HG02938 (cell line): Measurements from ENCODE around the gene MAGOH.
"Not testable (repeated sequence)": the region's sequence is repeated elsewhere in the genome, so short reads cannot be mapped to it uniquely, and the experiment has no call there.

ENCODE experiments used
- ATAC-seq: cut with Tn5 transposase; IDR thresholded peaks from one replicate; pipeline ENCODE4 v1.9.1; 2021; ENCODE audit warnings: mild to moderate bottlenecking, moderate library complexity; ENCODE audit not compliant: unreplicated experiment

Gene MAGOH

DNA sequence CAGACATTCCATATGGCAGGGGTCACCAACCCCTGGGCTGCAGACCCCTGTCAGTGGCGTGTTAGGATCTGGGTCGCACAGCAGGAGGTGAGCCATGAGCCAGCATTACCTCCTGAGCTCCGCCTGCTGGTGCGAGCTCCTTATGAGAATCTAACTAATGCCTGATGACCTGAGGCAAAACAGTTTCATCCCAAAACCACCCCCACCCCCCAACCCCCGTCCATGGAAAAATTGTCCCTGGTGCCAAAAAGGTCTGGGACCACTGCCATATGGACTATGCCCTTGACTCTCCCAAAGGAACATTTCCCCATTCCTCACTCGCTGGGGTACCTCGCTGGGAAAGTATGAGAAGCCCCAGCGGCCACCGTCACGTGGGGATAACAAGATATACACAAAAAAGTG, 48.1 kb downstream of the MAGOH start:
- no peak for ATAC-seq

DNA sequence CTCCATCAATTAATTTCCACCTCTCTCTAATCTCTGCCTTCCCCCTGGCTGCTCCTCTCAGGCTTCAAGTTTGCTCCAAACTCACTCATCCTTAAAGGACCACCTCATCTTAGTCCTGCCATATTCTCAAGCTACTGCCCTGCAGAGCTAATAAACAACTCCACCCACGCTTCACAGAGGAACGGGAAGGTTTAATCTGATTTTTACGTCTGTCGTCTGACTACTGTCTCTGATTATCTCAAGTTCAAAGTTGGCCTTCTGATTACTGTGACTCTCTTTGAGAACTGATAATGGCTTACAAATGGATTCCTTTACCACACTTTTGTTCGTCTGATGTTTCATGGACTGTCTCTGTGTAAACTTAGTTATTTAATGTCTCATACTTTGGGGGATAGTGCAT, 49.3 kb downstream of the MAGOH start:
- no peak for ATAC-seq

DNA sequence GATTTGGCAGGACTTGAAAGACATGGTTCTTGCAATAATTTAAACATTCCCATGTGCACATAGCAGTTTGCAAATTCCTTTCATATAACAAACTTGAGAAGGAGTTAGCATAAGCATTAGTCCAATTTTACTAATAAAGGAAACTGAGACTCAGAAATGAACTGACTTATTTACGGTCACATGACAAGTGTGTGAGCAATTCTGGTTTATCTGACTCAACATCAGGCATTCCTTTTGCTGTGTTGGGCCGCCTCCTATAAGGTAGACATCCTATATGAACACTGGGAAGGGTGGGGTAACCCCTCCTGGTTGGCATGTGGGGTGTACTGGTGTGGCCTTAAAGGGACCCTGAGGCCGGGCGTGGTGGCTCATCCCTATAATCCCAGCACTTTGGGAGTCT, 50.2 kb downstream of the MAGOH start:
- ATAC-seq = no peak

DNA sequence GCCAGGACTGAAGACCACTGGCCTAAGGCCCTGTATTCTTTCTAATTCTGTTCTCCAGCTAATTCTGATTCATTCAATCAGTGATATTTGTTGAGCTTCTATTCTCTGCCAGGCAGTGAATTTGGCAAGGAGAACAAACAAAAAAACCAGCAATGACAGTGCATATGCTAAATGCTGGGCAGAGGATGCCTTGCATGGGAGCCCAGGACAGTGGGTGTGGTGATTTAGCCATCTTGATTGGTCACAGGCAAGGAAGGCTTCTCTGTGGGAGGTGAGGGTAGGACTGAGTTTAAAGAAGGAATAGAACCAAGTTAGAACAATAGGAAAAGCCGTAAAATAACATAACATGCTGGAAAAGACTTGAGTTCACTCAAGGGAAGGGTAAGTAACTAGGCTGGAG, 50.9 kb downstream of the MAGOH start:
- ATAC-seq = no peak

DNA sequence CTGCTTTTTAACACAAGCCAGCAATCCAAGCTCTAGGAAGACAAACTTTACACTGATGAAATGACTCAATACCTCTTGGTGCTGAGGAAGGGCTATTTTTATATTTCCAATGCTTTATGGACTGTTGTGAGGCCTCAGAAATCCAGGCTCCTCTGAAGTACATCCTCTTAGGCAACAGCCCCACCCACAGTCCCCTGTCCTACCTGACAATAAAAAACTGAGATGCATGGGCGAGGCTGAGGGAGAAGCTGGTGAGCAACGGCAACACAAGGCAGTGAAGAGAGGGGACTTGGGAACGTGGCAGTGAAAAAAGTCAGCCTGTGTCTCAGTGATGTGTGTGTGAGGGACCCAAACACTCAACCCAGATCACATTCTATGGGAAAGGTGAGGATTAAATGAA, 51.8 kb downstream of the MAGOH start:
- no peak for ATAC-seq

DNA sequence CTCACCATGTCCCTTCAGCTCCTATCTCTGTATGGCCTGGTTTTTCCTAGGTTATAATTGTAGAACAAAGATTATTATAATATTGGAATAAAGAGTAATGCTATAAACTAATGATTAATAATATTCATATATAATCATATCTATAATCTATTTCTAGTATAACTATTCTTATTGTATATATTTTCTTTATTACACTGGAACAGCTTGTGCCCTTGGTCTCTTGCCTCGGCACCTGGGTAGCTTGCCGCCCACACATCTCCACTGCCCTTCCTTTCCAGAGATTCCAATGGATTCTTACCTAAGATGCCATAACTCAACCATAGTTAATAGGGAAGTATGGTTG, 52.4 kb downstream of the MAGOH start:
- ATAC-seq = not testable (repeated sequence)

DNA sequence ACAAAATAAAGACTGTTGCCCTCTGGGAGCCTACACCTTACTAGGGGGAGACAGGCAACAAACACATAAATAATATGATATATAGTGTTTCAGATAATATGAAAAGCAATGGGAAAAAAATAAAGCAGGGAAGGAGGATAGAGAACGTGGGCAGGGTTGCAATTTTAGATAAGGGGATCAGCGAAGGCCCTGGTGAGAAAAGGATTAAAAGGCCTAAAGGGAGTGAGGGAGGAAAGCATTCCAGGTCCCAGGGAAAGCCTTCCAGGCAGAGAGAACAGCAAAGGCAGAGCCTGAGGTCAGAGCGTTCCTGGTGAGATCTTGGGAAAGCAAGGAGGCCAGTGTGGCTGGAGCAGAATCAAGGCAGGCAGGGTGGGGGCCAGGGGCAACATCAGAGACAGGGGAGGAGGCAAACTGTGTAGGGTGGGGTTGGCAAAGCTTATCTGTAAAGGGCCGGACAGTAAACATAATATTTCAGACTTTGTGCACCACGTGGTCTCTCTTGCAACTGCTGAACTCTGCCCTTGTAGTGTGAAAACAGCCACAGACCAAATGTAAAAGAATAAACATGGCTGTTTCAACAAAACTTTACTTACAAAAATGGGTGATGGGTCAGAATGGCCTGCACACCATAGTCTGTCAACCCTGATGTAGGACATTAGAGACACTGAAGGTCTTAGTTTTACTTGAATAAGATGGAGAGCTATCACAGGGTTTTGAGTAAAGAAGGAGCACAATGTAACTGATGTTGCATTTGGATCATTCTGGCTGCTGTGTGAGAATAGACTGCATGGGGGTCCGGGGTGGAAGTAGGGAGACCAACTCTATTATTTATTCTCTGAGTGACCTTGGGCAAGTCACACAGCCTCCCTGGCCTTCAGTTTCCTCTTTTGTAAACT, 55.0 kb downstream of the MAGOH start:
- ATAC-seq = no peak

DNA sequence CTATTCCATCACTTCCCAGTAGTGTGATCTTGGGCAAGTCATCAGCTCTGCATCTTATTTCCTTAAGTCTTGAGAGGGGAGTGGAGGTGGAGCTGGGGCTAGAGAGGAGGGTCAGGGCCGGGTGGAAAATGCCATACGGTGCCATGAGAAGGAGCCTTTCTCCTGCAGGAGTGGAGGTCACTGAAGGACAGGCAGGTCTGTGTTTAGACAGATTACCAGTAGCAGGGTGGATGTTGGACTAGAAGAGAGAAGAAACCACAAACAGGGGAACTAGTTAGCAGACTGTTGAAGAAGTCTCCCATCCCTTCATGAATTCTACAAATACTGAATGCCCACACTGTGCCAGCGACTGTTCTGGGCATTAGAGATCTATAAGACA, 55.6 kb downstream of the MAGOH start:
- ATAC-seq = no peak

DNA sequence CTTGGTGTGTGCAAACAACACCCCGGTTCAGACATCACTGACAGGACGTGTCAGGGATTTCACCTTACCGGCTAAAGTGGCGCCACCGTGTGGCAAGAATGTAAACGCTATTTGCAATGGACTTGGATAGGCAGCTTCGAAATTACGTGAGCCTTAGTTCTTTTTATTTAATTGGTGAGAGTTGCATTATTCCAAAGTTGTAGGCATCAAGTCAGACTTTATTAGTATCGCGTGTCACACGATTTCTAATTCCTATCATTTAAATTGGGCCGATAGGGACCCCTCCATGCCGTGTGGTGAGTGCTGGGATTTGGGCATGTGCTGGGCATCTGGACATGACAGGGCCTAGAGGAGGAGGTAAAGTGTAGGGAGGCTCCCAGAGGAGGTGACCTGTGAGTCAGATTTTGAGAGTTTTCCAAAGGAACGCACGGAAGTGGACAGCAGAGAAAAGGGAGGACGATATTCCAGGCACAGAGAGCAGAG, 56.2 kb downstream of the MAGOH start:
- no peak for ATAC-seq

DNA sequence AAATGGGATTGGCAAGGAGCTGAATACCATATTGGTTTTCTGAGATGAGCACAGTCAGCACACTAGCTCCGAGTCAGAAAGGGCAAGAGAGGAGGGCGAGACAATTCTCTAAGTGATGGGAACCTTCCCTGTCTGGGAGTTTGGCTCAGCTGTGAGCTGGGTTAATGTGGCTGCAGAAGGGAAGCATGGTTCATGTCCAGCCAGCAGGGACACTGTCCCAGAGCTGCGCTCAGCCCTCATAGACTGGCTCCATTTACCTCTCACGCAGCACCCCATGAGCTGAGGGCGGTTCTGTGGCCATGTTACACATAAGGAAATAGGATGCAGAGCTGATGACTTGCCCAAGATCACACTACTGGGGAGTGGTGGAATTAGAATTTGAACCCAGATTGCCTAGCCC, 57.4 kb downstream of the MAGOH start:
- no peak for ATAC-seq

DNA sequence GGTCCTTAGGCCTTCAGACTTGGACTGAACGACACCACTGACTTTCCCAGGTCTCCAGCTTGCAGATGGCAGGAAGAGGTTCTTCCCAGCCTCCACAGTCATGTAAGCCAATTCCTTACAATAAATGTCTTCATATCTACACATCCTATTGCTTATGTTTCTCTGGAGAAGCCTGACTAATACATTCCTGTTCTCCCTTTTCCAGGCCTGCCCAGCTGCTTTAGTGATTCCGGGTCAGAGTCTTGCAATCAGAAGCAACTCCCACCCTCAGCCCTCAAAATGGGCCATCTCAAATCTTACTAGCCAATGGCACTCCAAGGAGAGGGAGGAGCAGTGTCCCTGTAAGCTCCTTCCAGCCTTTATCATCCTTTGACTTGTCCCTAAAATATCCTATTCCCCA, 58.1 kb downstream of the MAGOH start:
- ATAC-seq = no peak
